ENCODE data around the gene CCDC30.

CCDC30 gene

GRCh38 chr1:42462828-42463763 is at the start of gene CCDC30:
TSS of gene CCDC30 (plus strand) at chr1:42463286. CDS start at chr1:42480552, 17,266 bp downstream.
- DNase-seq, result peak; percentile 95 to 98 (median 98)

DNA sequence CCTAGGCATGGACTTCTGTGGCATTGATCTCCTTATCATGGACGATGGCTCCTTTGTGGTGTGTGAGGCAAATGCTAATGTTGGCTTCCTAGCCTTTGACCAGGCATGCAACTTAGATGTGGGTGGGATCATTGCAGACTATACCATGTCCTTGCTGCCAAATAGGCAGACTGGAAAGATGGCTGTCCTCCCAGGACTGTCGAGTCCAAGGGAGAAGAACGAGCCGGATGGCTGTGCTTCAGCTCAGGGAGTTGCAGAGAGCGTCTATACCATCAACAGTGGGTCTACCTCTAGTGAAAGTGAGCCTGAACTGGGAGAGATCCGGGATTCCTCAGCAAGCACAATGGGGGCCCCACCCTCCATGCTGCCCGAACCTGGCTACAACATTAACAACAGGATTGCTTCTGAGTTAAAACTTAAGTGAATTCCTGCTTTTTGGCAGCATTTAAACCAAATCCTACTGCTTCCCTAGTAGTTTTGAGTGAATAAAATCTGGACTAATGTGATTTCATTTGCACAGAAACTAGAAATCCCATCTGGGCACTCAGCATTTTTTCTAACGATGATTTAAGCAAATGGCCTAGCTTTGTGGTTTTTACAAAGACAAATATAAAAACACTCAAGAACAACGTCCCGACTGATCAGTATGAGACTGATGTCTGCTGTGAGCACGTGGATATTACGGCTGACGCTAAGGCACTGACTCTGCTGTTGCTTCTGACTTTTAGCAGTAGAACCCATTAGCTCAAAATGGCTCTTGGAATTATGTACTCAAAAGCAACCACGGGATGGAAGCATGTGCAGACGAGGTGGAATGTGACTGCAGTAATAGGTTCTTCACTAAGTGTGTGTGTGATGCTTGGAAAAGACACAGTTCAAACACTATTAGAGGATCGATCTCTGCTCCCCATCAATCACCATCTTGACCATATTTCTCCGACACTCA is 48.3 kb upstream of the CCDC30 start:
- no peak for DNase-seq

DNA sequence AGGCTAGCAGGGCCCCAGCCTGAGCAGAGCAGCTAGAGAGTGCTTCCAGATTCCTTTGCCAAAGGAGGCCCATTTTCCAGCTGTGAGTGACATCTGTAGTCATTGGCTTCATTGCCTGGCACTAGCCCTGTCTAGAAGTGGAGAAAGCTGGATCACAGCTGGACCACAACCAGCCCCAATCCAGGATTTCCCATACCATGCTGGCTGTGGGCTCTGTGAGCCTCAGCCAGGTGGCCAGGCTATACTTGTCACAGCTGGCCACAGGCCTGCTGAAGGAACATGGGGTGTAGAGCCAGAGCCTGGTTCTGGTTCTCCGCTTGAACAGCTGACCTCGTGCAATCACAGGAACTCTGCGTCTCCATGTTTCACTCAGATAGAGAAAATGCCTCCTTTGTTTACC is 45.9 kb upstream of the CCDC30 start:
- no peak for DNase-seq

DNA sequence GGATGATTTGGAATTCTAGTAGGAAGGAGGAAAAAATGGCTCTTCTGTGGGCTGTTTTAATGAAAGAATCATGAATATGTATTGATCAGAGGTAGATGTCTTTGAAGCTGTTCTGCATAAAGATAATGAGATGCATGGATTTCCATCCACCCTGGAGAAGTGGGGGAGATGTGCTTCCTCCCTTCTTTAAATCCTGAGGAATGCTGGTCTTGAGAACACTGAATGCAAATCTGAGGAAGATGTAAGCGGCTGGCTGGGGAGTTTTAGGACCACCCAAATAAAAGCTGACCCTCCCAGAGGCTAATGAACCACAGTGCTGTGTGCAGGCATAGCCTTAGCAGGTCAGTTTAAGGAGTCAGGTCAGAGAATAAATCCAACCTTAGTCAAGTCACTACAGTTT is 44.6 kb upstream of the CCDC30 start:
- no peak for DNase-seq

- no peak for DNase-seq
Measured at GRCh38 chr1:42419126-42419821, 43.8 kb upstream of the CCDC30 start.

- no peak for DNase-seq
Measured at GRCh38 chr1:42420121-42420520, 43.0 kb upstream of the CCDC30 start.

GRCh38 chr1:42420911-42421585 is 42.0 kb upstream of the CCDC30 start:
- no peak for DNase-seq

GRCh38 chr1:42422737-42423136 is 40.3 kb upstream of the CCDC30 start:
- no peak for DNase-seq

GRCh38 chr1:42423681-42424080 is 39.4 kb upstream of the CCDC30 start:
- no peak for DNase-seq

DNA sequence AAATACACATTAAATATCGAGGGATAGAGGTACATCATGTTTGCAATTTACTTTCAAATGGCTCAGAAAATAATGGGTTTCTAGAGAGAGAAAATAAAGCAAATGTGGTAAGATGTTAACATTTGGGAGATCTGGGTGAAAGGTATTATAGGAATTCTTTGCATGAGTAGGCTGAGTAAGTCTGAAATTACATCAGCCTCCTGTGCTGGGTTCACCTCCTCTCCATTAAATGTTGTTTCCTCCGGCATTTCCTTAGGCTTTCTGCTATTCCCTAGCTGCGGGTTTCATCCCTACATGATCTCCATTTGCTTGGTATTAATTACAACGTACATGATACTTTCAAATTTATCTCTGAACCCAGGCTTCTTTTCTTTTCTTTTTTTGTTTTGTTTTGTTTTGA is 38.9 kb upstream of the CCDC30 start:
- no peak for DNase-seq

DNA sequence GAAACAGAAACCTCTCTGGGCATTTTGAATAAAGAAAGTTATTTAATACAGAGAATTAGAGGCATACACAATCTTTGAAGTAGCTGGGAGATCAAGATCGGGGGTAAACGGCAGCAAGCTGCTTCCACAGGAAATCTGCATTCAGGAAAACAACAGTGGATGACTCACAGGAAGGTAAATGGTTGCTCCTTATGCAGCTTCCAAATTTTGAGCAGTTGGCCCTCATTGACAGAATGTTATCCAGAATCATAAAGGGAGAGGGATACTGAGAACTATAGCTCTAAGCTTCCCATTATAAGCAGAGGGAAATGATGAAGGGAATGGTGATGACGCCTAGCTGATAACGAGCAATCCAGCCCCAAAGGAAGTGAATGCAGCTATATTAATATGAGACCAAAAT is 35.8 kb upstream of the CCDC30 start:
- DNase-seq, result no peak

DNA sequence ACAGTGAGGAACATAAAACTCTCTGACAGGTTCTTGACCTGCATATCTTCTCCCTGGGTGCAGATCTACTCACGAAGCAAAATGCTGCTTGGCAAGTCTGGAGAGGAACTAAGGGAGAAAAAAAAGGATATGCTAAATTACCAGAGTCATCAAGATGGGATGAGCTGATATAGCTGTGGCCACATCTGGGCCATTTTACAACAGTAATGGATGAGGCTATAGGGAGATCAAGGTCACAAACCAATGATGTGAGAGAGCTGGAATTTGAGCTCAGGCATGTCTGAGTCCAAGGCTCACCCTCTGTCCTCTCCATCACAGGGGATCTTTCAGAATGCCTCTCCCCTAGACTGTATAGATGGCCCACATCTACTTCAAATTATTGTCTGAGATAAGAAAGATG is 33.5 kb upstream of the CCDC30 start:
- DNase-seq, result peak; percentile 23 to 40 (median 38)

DNA sequence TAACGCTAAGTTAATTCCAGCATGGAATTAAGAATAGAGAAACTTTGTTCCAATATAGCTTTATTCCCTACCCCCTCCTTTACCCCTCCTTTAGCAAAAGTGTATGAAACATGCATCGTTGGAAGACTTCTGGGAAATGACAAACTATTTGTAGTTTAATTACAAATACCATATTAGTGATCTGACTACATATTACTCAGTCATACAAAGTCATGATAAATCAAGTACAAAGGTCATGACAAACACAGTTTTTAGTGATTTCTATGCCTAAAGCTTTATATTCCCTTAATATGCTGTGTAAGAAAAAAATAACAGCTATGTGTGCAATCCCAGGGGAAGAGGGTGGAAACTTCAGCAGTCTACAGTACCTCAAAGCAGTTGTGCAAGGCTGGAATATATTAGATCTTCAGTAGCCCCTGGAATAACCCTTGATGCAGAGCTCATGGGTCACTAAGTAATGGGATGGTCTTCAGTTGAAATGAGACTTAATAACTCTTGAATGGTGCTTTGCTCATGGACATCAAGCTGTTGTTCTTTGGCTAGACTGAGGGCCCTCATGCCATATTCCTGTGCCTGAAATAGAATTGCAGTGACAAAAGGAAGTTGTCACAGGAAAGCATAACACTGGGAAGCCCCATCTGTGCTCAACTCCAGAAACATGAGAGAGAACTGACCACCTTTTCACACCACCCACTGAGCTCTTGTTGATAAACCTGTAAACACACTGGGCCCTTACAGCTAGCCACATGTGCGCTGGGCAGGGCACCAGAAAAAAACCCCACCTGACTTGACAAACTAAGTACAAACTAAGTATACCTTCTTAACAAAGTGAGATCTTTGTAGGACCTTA is 32.6 kb upstream of the CCDC30 start:
- DNase-seq, result peak; percentile 54 to 69 (median 66)

- DNase-seq, result no peak
Measured at GRCh38 chr1:42431514-42431913, 31.6 kb upstream of the CCDC30 start.

DNA sequence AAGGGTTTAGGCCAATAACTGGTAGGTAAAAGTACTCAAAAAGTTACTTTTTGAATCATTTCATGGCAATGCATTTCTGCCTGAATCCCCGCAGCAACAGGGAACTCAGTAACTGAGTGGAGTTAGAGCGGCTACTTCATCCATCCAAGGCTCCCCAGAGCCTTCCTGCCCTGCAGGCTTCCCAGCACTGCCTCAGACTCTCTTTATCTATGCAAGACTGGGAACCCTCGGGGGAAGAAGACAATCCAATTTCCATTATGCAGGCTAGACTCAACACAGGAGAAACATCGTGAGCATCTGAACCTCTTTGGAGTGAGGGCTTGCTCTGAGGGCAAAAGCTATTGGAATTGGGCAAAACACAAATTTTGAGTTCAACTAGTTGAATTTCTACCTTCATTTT is 30.4 kb upstream of the CCDC30 start:
- no peak for DNase-seq

- DNase-seq, result no peak
Measured at GRCh38 chr1:42433369-42433768, 29.7 kb upstream of the CCDC30 start.

GRCh38 chr1:42434340-42434739 is 28.7 kb upstream of the CCDC30 start:
- DNase-seq, result no peak

GRCh38 chr1:42439940-42440339 is 23.1 kb upstream of the CCDC30 start:
- DNase-seq, result peak in 1 of 3 donors; percentile 18

DNA sequence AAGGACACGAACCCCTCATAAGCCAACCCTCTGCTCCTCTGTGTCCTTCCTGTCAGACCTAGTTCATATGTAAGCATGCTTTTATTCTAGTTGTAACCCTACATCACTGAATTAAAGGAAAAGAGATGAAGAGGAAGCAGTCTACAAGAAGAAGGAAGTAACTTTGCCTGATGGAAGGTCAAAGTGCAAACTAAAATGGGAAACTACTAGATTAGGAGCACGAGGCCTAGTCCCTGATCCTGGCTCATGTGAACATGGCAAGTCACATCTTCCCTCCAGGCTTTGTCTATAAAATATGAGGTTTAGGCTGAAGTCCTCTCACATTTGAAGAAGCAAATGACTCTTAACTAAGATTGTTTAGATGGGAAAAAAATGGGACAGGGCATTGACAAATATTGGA is 20.4 kb upstream of the CCDC30 start:
- DNase-seq, result peak; percentile 54 to 56 (median 56)

DNA sequence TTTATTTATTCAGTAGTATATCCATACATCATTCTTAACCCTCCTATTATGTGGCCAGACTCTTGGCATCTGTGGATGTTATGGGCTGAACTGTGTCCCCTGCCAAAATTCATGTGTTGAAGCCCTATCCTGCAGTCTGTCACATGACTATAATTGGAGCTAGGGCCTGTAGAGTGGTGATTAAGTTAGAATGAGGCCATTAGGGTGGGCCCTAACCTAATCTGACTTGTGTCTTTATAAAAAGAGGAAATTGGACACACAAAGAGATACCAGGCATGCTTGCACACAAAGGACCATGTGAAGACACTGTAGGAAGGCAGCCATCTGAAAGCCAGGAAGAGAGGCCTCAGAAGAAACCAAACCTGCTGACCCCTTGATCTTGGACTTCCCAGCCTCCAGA is 13.8 kb upstream of the CCDC30 start:
- DNase-seq, result no peak

DNA sequence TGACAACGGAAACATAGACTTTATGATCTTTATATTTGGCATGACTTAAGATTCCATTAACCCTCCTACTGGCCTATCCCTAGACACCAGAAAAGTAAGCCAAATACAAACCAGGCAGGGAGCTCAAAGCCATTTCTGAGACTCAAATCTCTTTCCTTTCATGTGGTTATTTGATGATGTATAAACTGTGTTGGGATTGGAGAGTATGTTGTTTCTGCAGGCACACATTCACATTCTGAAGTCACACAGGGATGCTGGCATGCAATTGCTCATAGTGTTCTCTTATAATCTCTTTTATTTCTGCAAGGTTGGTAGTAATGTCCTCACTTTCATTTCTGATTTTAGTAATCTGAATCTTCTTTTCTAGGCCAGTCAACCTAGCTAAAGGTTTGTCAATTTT is 13.0 kb upstream of the CCDC30 start:
- DNase-seq, result no peak
